ENCODE data around the gene SENP3. TPM values are rescaled to one million over a fixed set of nuclear protein-coding genes. Genes with fewer than 3 reads are reported as not detected.

SENP3 gene
- total RNA-seq, 3 donors from 2014 or later (not counting 1 experiment from before 2014, with no cell fraction given) = 36.9 to 42.3 (median 39.1) TPM

DNA sequence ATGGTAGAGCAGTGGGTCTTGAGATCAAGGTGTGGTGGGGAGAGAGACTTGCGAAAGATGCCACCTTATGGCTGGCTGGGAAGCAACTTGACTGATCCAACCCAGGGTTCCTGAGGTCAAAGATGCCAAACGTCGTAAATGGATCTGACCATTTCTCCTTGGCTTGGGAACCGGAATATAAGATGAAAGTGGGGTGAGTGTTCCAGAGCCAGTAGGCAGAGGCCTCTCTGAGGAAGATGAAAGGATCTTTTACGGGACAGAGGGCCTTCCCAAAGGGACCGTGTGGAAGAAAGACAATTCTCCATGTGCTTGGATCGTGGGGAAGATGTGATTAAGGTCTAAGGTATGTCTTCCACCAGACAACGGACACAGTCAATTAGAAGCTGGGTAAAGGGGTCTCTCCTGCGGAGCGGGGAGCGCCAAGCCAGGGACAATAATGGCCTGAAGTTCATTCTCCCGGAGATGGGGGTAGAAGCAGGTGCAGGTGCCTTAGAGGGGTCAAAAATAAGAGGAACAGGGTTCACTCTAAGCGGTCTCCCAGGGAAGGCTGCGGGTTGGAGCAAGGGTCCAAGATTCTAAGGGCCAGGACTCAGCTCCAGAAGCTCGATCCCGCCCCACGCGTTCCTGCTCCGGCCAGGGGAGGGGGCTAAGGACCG is 52.2 kb downstream of the SENP3 start:
- WGBS (ENCODE audit: insufficient coverage) = 14% methylated on average over 20 of the region's 20 CpGs
- Histone ChIP-seq H3K4me3 (ENCODE audit: low read length) (peak overlapping the region; percentile 79), H3K4me1 (ENCODE audit: control insufficient read depth, insufficient read depth, low read length) (peaks cover 17% of the 10 kb centered on the region), H3K27ac (ENCODE audit: low read length) (peak overlapping the region; percentile 72), H3K36me3 (ENCODE audit: control insufficient read depth, insufficient read depth, low read length) (no peaks in the 10 kb centered on the region), H3K9me3 (ENCODE audit: control insufficient read depth, insufficient read depth, low read length) (no peaks in the 10 kb centered on the region), H3K27me3 (ENCODE audit: control insufficient read depth, insufficient read depth, low read length) (no peaks in the 10 kb centered on the region)
- Mint-ChIP-seq H3K36me3 (no peaks in the 10 kb centered on the region), H3K27me3 (ENCODE audit: low read depth in 2 of 2) (no peaks in the 10 kb centered on the region), H3K27ac (peak overlapping the region; percentile 94 to 95), H3K9me3 (no peaks in the 10 kb centered on the region), H3K4me1 (peaks cover 29 to 53% of the 10 kb centered on the region in 2 donors), H3K4me3 (peak overlapping the region; percentile 91)
- no peak for ATAC-seq
- TF ChIP-seq, protein P1, sequence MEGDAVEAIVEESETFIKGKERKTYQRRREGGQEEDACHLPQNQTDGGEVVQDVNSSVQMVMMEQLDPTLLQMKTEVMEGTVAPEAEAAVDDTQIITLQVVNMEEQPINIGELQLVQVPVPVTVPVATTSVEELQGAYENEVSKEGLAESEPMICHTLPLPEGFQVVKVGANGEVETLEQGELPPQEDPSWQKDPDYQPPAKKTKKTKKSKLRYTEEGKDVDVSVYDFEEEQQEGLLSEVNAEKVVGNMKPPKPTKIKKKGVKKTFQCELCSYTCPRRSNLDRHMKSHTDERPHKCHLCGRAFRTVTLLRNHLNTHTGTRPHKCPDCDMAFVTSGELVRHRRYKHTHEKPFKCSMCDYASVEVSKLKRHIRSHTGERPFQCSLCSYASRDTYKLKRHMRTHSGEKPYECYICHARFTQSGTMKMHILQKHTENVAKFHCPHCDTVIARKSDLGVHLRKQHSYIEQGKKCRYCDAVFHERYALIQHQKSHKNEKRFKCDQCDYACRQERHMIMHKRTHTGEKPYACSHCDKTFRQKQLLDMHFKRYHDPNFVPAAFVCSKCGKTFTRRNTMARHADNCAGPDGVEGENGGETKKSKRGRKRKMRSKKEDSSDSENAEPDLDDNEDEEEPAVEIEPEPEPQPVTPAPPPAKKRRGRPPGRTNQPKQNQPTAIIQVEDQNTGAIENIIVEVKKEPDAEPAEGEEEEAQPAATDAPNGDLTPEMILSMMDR (IDR thresholded peaks at IDR 0.05) = no peak
- peak in 1 of 2 donors; percentile 33 for DNase-seq
- intact Hi-C loops (cut with micrococcal nuclease) = loop anchor here (2.0 kb wide), 2 partner anchors 41 to 73 kb away; partner anchors contain the start of gene TP53

DNA sequence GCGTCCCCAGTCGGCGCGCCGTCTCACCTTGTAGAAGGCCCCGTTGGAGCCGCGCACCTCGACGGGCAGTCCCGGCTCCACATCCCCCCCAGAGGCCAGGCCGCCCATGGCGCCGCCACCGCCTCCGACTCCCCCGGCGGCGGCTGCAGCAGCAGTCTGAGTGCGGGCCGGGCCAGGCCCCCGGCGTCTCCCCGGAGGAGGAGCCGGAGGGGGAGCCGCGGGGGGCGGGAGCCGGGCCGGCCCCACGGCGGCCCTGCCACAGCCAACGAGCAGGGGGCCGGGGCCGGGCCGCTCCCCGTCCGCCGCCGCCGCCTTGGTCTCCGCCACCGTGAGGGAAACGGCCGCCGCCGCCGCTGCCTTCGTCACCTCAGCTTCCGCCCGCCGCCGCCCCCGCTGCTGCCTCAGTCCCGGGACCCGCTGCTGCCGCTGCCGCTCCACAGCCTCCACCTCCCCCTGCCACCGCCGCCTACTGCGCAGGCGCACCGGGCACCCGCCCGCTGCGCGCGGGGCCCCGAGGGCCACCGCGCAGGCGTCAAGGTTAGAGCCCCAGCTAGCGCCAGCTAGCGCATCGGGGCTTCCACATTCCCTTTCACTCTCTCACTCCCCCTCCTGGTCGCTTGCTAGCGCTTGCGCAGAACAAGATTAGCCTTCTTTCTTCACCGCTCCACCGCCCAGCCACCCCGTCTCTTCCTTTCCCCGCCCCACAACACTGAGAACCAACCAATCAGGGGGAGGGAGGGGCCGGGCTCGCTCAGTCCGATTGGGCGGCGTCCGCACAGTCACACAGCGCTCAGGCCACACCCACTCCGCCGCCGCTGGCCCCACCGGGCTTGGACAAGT is 52.9 kb downstream of the SENP3 start, which contains the start of gene FXR2:
FXR2 (minus strand) TSS at position 473 of the 840 bp plus-strand sequence; CDS start at position 108, 365 bp downstream.
- H3K27ac ChIP-seq (ENCODE audit: low read length) = peak within 1 kb of the TSS; percentile 72
- H3K27ac Mint-ChIP-seq = peak within 1 kb of the TSS; percentile 94 to 95
- H3K4me1 ChIP-seq (ENCODE audit: control insufficient read depth, insufficient read depth, low read length) = peaks cover 17% of the 10 kb centered on the region
- no peaks in the 10 kb centered on the region for H3K27me3 ChIP-seq (ENCODE audit: control insufficient read depth, insufficient read depth, low read length)
- peak within 1 kb of the TSS; percentile 96 for H3K4me3 Mint-ChIP-seq
- no peaks in the 10 kb centered on the region for H3K27me3 Mint-ChIP-seq (ENCODE audit: low read depth in 2 of 2)
- no peaks in the 10 kb centered on the region for H3K36me3 ChIP-seq (ENCODE audit: control insufficient read depth, insufficient read depth, low read length)
- intact Hi-C loops (cut with micrococcal nuclease) = loop anchor here (2.0 kb wide), 2 partner anchors 42 to 72 kb away; partner anchors contain the start of gene TP53
- TF ChIP-seq, protein P1 (IDR thresholded peaks at IDR 0.05) = peak; percentile 51
- H3K9me3 ChIP-seq (ENCODE audit: control insufficient read depth, insufficient read depth, low read length) = no peaks in the 10 kb centered on the region
- DNase-seq (peak; percentile 95 to 99), ATAC-seq (peak; percentile 86 to 95 (median 87))
- peak within 1 kb of the TSS; percentile 79 for H3K4me3 ChIP-seq (ENCODE audit: low read length)
- WGBS (ENCODE audit: insufficient coverage) = under 1% methylated on average over 93 of the region's 93 CpGs
- H3K36me3 Mint-ChIP-seq = no peaks in the 10 kb centered on the region
- H3K4me1 Mint-ChIP-seq = peaks cover 29 to 48% of the 10 kb centered on the region in 2 donors
- no peaks in the 10 kb centered on the region for H3K9me3 Mint-ChIP-seq

DNA sequence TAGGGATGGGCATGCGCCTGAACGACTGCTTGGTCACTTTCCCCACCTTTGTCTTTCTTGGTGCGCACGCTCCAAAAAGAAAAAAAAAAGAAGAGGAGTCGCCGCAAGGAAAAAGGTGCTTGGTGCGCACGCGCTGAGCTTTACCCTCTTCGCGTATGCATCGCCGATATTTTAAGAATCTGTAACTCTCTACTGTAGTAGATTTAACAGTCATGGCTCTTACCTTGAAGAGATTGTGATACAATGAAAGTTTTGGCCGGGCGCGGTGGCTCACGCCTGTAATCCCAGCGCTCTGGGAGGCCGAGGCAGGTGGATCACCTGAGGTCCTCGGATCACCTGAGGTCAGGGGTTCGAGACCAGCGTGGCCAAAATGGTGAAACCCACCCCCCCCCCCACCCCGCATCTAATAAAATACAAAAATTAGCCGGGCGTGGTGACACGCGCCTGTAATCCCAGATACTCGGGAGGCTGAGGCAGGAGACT is 53.6 kb downstream of the SENP3 start:
- intact Hi-C loops (cut with micrococcal nuclease) = loop anchor here (2.0 kb wide), 2 partner anchors 43 to 71 kb away; partner anchors contain the start of gene TP53

More for the DNA sequence above, 53.6 kb downstream of the SENP3 start:
- Mint-ChIP-seq H3K4me1 (peaks cover 29 to 44% of the 10 kb centered on the region in 2 donors), H3K36me3 (no peaks in the 10 kb centered on the region), H3K9me3 (no peaks in the 10 kb centered on the region), H3K27me3 (ENCODE audit: low read depth in 2 of 2) (no peaks in the 10 kb centered on the region), H3K4me3 (peak overlapping the region; percentile 96), H3K27ac (peak overlapping the region; percentile 90 to 95)
- peak; percentile 12 to 19 (median 14) for ATAC-seq
- WGBS (ENCODE audit: insufficient coverage) = 6% methylated on average over 28 of the region's 28 CpGs
- H3K27me3 ChIP-seq (ENCODE audit: control insufficient read depth, insufficient read depth, low read length) = no peaks in the 10 kb centered on the region
- no peak for DNase-seq
- TF ChIP-seq, protein P1 (IDR thresholded peaks at IDR 0.05) = no peak
- H3K9me3 ChIP-seq (ENCODE audit: control insufficient read depth, insufficient read depth, low read length) = no peaks in the 10 kb centered on the region
- H3K27ac ChIP-seq (ENCODE audit: low read length) = peak overlapping the region; percentile 71
- H3K4me1 ChIP-seq (ENCODE audit: control insufficient read depth, insufficient read depth, low read length) = peaks cover 17% of the 10 kb centered on the region
- peak overlapping the region; percentile 64 for H3K4me3 ChIP-seq (ENCODE audit: low read length)
- H3K36me3 ChIP-seq (ENCODE audit: control insufficient read depth, insufficient read depth, low read length) = no peaks in the 10 kb centered on the region
